ENCODE data around the gene AP1S2. TPM values are rescaled to one million over a fixed set of nuclear protein-coding genes. Genes with fewer than 3 reads are reported as not detected.

The AP1S2 gene
- total and polyA plus RNA-seq, 7 donors: 80.0 to 162 (median 116) TPM

- Histone ChIP-seq H3K27ac (peak overlapping the region; percentile 92), H3K36me3 (ENCODE audit: insufficient read depth in 1 of 2, low read depth in 1 of 2) (no peaks in the 10 kb centered on the region), H3K4me3 (peak overlapping the region; percentile 81), H3K4me1 (peaks cover 15% of the 10 kb centered on the region), H3K27me3 (ENCODE audit: insufficient read depth in 3 of 3, low read length in 2 of 3) (peaks cover 0 to 20% (median 0%) of the 10 kb centered on the region in 3 donors), H3K9me3 (no peaks in the 10 kb centered on the region)
- intact Hi-C loops (cut with DNase I): loop anchor here (2.0 to 10.0 kb wide), 4 partner anchors 65 to 859 kb away; partner anchors contain the start of genes CTPS2 (in 1 of the 2), SYAP1 (in 1 of the 2) and ZRSR2 (in 1 of the 2)
- TF ChIP-seq, protein P1, sequence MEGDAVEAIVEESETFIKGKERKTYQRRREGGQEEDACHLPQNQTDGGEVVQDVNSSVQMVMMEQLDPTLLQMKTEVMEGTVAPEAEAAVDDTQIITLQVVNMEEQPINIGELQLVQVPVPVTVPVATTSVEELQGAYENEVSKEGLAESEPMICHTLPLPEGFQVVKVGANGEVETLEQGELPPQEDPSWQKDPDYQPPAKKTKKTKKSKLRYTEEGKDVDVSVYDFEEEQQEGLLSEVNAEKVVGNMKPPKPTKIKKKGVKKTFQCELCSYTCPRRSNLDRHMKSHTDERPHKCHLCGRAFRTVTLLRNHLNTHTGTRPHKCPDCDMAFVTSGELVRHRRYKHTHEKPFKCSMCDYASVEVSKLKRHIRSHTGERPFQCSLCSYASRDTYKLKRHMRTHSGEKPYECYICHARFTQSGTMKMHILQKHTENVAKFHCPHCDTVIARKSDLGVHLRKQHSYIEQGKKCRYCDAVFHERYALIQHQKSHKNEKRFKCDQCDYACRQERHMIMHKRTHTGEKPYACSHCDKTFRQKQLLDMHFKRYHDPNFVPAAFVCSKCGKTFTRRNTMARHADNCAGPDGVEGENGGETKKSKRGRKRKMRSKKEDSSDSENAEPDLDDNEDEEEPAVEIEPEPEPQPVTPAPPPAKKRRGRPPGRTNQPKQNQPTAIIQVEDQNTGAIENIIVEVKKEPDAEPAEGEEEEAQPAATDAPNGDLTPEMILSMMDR (IDR thresholded peaks at IDR 0.05): no peak
- no peak for DNase-seq
- 12 to 14% (median 12%) methylated on average over 16 of the region's 16 CpGs for WGBS, 3 donors
- ATAC-seq: no peak
Measured at GRCh38 chrX:15855568-15856221, 1.1 kb upstream of the AP1S2 start.

GRCh38 chrX:15854080-15854655 is 445 bp downstream of the AP1S2 start:
- 1% methylated on average over 21 to 63 of the region's 65 CpGs for WGBS, 3 donors
- intact Hi-C loops (cut with DNase I): loop anchor here (2.0 to 10.0 kb wide), 3 partner anchors 63 to 861 kb away; partner anchors contain the start of genes CTPS2 (in 1 of the 2), SYAP1 (in 1 of the 2) and ZRSR2 (in 1 of the 2)
- H3K4me3 ChIP-seq: peak overlapping the region; percentile 81
- TF ChIP-seq, protein P1 (IDR thresholded peaks at IDR 0.05): peak; percentile 18
- H3K27me3 ChIP-seq (ENCODE audit: insufficient read depth in 3 of 3, low read length in 2 of 3): peaks cover 0 to 20% (median 0%) of the 10 kb centered on the region in 3 donors
- peak; percentile 63 to 80 for DNase-seq
- peak overlapping the region; percentile 92 for H3K27ac ChIP-seq
- H3K9me3 ChIP-seq: no peaks in the 10 kb centered on the region
- ATAC-seq: peak; percentile 36 to 49 (median 42)
- H3K4me1 ChIP-seq: peaks cover 15% of the 10 kb centered on the region
- H3K36me3 ChIP-seq (ENCODE audit: insufficient read depth in 1 of 2, low read depth in 1 of 2): no peaks in the 10 kb centered on the region

DNA sequence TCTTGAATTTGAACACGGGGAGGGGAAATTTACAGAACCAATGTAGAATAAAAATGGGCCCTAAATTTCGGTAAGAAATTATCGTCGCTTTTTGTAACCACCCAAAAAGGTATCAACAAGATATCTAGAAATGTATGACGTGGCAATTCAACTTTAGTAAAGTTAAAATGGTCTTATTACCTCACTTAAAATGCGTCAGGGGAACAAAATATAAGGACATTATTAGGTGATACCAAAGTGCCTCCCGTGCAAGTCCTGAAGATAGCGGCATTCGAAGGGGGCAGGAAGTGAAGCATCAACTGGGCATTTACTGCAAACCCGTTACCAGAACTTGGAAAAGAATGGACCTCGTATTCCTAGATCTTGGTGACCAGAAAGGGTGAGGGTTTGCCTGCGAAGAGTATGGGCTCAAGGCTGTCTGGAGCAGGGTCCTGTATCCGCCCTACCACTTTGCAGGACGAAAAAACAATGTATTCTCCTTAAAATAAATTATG is 980 bp downstream of the AP1S2 start:
- intact Hi-C loops (cut with DNase I): loop anchor here (2.0 to 10.0 kb wide), 3 partner anchors 63 to 861 kb away; partner anchors contain the start of genes CTPS2 (in 1 of the 2), SYAP1 (in 1 of the 2) and ZRSR2 (in 1 of the 2)
- H3K4me1 ChIP-seq: peaks cover 15% of the 10 kb centered on the region

DNA sequence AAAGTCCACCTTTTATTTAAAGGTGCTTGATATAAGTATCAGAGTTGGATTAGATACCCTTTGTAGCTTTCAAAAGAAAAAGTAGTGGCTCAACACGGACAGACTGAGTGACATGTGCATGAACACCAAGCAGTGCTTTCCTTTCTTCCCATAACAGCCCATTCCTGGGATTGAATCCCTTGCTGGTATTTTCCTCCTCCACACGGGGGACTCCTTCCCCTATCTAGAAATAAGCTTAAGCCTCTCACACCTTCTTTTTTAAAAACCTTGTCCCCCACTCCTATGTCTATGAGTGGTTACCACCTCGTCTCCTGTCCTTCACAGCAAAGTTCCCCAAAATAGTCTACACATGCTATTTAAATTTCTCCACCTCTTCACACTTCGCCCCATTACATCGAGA is 5.1 kb downstream of the AP1S2 start:
- ATAC-seq: peak; percentile 29 to 71 (median 50)
- peak overlapping the region; percentile 76 for H3K27ac ChIP-seq
- TF ChIP-seq, protein P1 (IDR thresholded peaks at IDR 0.05): peak; percentile 33
- WGBS, 3 donors: 31 to 37% (median 32%) methylated on average over 5 of the region's 5 CpGs
- H3K9me3 ChIP-seq: no peaks in the 10 kb centered on the region
- H3K27me3 ChIP-seq (ENCODE audit: insufficient read depth in 3 of 3, low read length in 2 of 3): peaks cover 0 to 20% (median 0%) of the 10 kb centered on the region in 3 donors
- peak overlapping the region; percentile 35 for H3K4me3 ChIP-seq
- peaks cover 29% of the 10 kb centered on the region for H3K4me1 ChIP-seq
- intact Hi-C loops (cut with DNase I): no loop called here
- peaks cover 0 to 6% of the 10 kb centered on the region in 2 donors for H3K36me3 ChIP-seq (ENCODE audit: insufficient read depth in 1 of 2, low read depth in 1 of 2)
- no peak for DNase-seq

More for the DNA sequence above, 980 bp downstream of the AP1S2 start:
- TF ChIP-seq, protein P1 (IDR thresholded peaks at IDR 0.05): no peak
- 9 to 13% (median 12%) methylated on average over 14 of the region's 14 CpGs for WGBS, 3 donors
- Histone ChIP-seq H3K9me3 (no peaks in the 10 kb centered on the region), H3K27ac (peak overlapping the region; percentile 92), H3K4me3 (peak overlapping the region; percentile 81), H3K27me3 (ENCODE audit: insufficient read depth in 3 of 3, low read length in 2 of 3) (peaks cover 0 to 20% (median 0%) of the 10 kb centered on the region in 3 donors), H3K36me3 (ENCODE audit: insufficient read depth in 1 of 2, low read depth in 1 of 2) (no peaks in the 10 kb centered on the region)
- ATAC-seq (no peak), DNase-seq (no peak)
